Stimulated activated naive B cell treated with anti-CD40 and anti-IgM and Interleukin-4, amounts not matched to agents 10 μg/mL and 1 μg/mL and 100 μg/mL, for 72 hours (primary cell): ENCODE measurements around the gene ITGA2.
A peak's percentile ranks its signal among the peaks of the same experiment; 100 is the strongest.

Experiments used
- ATAC-seq, 2 donors: fragments of 150-1000 bp; cut with Tn5 transposase; replicated peaks; 2 replicates each; pipeline ENCODE4 v1.10.0; 2021; ENCODE audit warnings: moderate library complexity in 1 of 2
- DNase-seq: peaks from one replicate; pipeline ENCODE4 v3.0.0; 2021
- H3K27ac Mint-ChIP-seq: one replicate; pipeline ENCODE4 v1.8.0; 2022; ENCODE audit warnings: mild to moderate bottlenecking, mixed read lengths
- H3K27me3 Mint-ChIP-seq, 2 donors: one replicate each; pipeline ENCODE4 v1.8.0; 2022; ENCODE audit warnings: mixed read lengths in 2 of 2
- H3K36me3 Mint-ChIP-seq, 2 donors: one replicate each; pipeline ENCODE4 v1.8.0; 2022; ENCODE audit warnings: mixed read lengths in 2 of 2, mild to moderate bottlenecking in 1 of 2
- H3K4me1 Mint-ChIP-seq, 2 donors: one replicate each; pipeline ENCODE4 v1.8.0; 2022; ENCODE audit warnings: mixed read lengths in 2 of 2, mild to moderate bottlenecking in 1 of 2
- H3K4me3 Mint-ChIP-seq, 2 donors: one replicate each; pipeline ENCODE4 v1.8.0; 2022; ENCODE audit warnings: mild to moderate bottlenecking in 2 of 2, mixed read lengths in 2 of 2, moderate library complexity in 1 of 2
- H3K9me3 Mint-ChIP-seq, 2 donors: one replicate each; pipeline ENCODE4 v1.8.0; 2022; ENCODE audit warnings: mixed read lengths in 2 of 2, mild to moderate bottlenecking in 1 of 2

Gene ITGA2

GRCh38 chr5:53017794-53018391 is 28.7 kb downstream of the ITGA2 start:
- Mint-ChIP-seq H3K27me3 (peaks cover 0 to 9% of the 10 kb centered on the region in 2 donors), H3K27ac (no peak overlapping the region), H3K4me3 (no peak overlapping the region), H3K36me3 (no peaks in the 10 kb centered on the region), H3K9me3 (peaks cover 10 to 12% of the 10 kb centered on the region in 2 donors), H3K4me1 (no peaks in the 10 kb centered on the region)
- DNase-seq (no peak), ATAC-seq (no peak)

GRCh38 chr5:53019320-53019719 is 30.2 kb downstream of the ITGA2 start:
- ATAC-seq (no peak), DNase-seq (no peak)
- Mint-ChIP-seq H3K36me3 (no peaks in the 10 kb centered on the region), H3K9me3 (peaks cover 3 to 6% of the 10 kb centered on the region in 2 donors), H3K27me3 (peaks cover 0 to 9% of the 10 kb centered on the region in 2 donors), H3K4me3 (no peak overlapping the region), H3K27ac (no peak overlapping the region), H3K4me1 (no peaks in the 10 kb centered on the region)

GRCh38 chr5:53022930-53023511 is 33.9 kb downstream of the ITGA2 start:
- no peaks in the 10 kb centered on the region for H3K36me3 Mint-ChIP-seq
- no peaks in the 10 kb centered on the region for H3K4me1 Mint-ChIP-seq
- no peak overlapping the region for H3K4me3 Mint-ChIP-seq
- H3K27me3 Mint-ChIP-seq, result no peaks in the 10 kb centered on the region
- ATAC-seq, result no peak
- H3K9me3 Mint-ChIP-seq, result no peaks in the 10 kb centered on the region
- no peak for DNase-seq
- no peak overlapping the region for H3K27ac Mint-ChIP-seq

GRCh38 chr5:53023969-53024368 is 34.8 kb downstream of the ITGA2 start:
- DNase-seq, result no peak
- H3K27me3 Mint-ChIP-seq, result no peaks in the 10 kb centered on the region
- no peaks in the 10 kb centered on the region for H3K36me3 Mint-ChIP-seq
- no peaks in the 10 kb centered on the region for H3K4me1 Mint-ChIP-seq
- H3K4me3 Mint-ChIP-seq, result no peak overlapping the region
- H3K27ac Mint-ChIP-seq, result no peak overlapping the region
- peak; percentile 39 to 74 for ATAC-seq
- H3K9me3 Mint-ChIP-seq, result no peaks in the 10 kb centered on the region

GRCh38 chr5:53024535-53024934 is 35.4 kb downstream of the ITGA2 start:
- Mint-ChIP-seq H3K9me3 (no peaks in the 10 kb centered on the region), H3K36me3 (no peaks in the 10 kb centered on the region), H3K4me1 (no peaks in the 10 kb centered on the region), H3K4me3 (no peak overlapping the region), H3K27me3 (no peaks in the 10 kb centered on the region), H3K27ac (no peak overlapping the region)
- no peak for DNase-seq
- no peak for ATAC-seq

GRCh38 chr5:53025487-53025886 is 36.3 kb downstream of the ITGA2 start:
- ATAC-seq (no peak), DNase-seq (no peak)
- Mint-ChIP-seq H3K9me3 (no peaks in the 10 kb centered on the region), H3K27ac (no peak overlapping the region), H3K27me3 (no peaks in the 10 kb centered on the region), H3K36me3 (no peaks in the 10 kb centered on the region), H3K4me3 (no peak overlapping the region), H3K4me1 (no peaks in the 10 kb centered on the region)

GRCh38 chr5:53027913-53028312 is 38.8 kb downstream of the ITGA2 start:
- H3K27me3 Mint-ChIP-seq, result no peaks in the 10 kb centered on the region
- DNase-seq (no peak), ATAC-seq (no peak)

GRCh38 chr5:53029608-53030007 is 40.5 kb downstream of the ITGA2 start:
- no peak for DNase-seq
- H3K4me1 Mint-ChIP-seq, result no peaks in the 10 kb centered on the region
- no peaks in the 10 kb centered on the region for H3K36me3 Mint-ChIP-seq
- no peak for ATAC-seq
- H3K4me3 Mint-ChIP-seq, result no peak overlapping the region
- H3K27me3 Mint-ChIP-seq, result no peaks in the 10 kb centered on the region
- no peaks in the 10 kb centered on the region for H3K9me3 Mint-ChIP-seq
- no peak overlapping the region for H3K27ac Mint-ChIP-seq

More at GRCh38 chr5:53027913-53028312, 38.8 kb downstream of the ITGA2 start:
- H3K4me3 Mint-ChIP-seq, result no peak overlapping the region
- H3K27ac Mint-ChIP-seq, result no peak overlapping the region
- no peaks in the 10 kb centered on the region for H3K4me1 Mint-ChIP-seq
- no peaks in the 10 kb centered on the region for H3K9me3 Mint-ChIP-seq
- H3K36me3 Mint-ChIP-seq, result no peaks in the 10 kb centered on the region

- Mint-ChIP-seq H3K9me3 (no peaks in the 10 kb centered on the region), H3K27me3 (no peaks in the 10 kb centered on the region), H3K27ac (no peak overlapping the region), H3K4me3 (no peak overlapping the region), H3K36me3 (no peaks in the 10 kb centered on the region), H3K4me1 (no peaks in the 10 kb centered on the region)
- ATAC-seq, result no peak
- no peak for DNase-seq
These were observed 41.7 kb downstream of the ITGA2 start for GRCh38 chr5:53030893-53031292.

GRCh38 chr5:53031695-53032096 is 42.5 kb downstream of the ITGA2 start:
- ATAC-seq (no peak), DNase-seq (no peak)
- no peaks in the 10 kb centered on the region for H3K9me3 Mint-ChIP-seq
- no peaks in the 10 kb centered on the region for H3K27me3 Mint-ChIP-seq
- no peak overlapping the region for H3K4me3 Mint-ChIP-seq
- H3K36me3 Mint-ChIP-seq, result no peaks in the 10 kb centered on the region
- H3K4me1 Mint-ChIP-seq, result no peaks in the 10 kb centered on the region
- no peak overlapping the region for H3K27ac Mint-ChIP-seq

GRCh38 chr5:53032188-53032587 is 43.0 kb downstream of the ITGA2 start:
- ATAC-seq (no peak), DNase-seq (no peak)
- Mint-ChIP-seq H3K4me3 (no peak overlapping the region), H3K27ac (no peak overlapping the region), H3K36me3 (no peaks in the 10 kb centered on the region), H3K4me1 (no peaks in the 10 kb centered on the region), H3K27me3 (no peaks in the 10 kb centered on the region), H3K9me3 (no peaks in the 10 kb centered on the region)

- Mint-ChIP-seq H3K27ac (no peak overlapping the region), H3K4me3 (no peak overlapping the region), H3K36me3 (no peaks in the 10 kb centered on the region), H3K4me1 (no peaks in the 10 kb centered on the region), H3K9me3 (no peaks in the 10 kb centered on the region), H3K27me3 (peaks cover 0 to 4% of the 10 kb centered on the region in 2 donors)
- no peak for DNase-seq
- no peak for ATAC-seq
These were observed 45.7 kb downstream of the ITGA2 start for GRCh38 chr5:53034832-53035231.

- no peak for ATAC-seq
- Mint-ChIP-seq H3K9me3 (no peaks in the 10 kb centered on the region), H3K4me1 (peaks cover 0 to under 1% of the 10 kb centered on the region in 2 donors), H3K36me3 (no peaks in the 10 kb centered on the region), H3K4me3 (no peak overlapping the region), H3K27ac (no peak overlapping the region), H3K27me3 (peaks cover 0 to 4% of the 10 kb centered on the region in 2 donors)
- no peak for DNase-seq
These were observed 46.8 kb downstream of the ITGA2 start for GRCh38 chr5:53035868-53036381.

- H3K27me3 Mint-ChIP-seq, result peaks cover 0 to 4% of the 10 kb centered on the region in 2 donors
- peaks cover 2 to 6% of the 10 kb centered on the region in 2 donors for H3K4me1 Mint-ChIP-seq
- no peak overlapping the region for H3K4me3 Mint-ChIP-seq
- no peak for DNase-seq
- ATAC-seq, result peak in 1 of 2 donors; percentile 35
- H3K27ac Mint-ChIP-seq, result no peak overlapping the region
- H3K9me3 Mint-ChIP-seq, result no peaks in the 10 kb centered on the region
- H3K36me3 Mint-ChIP-seq, result no peaks in the 10 kb centered on the region
These were observed 48.1 kb downstream of the ITGA2 start for GRCh38 chr5:53037141-53037859.
